ENCODE data around the gene CDHR5.

The CDHR5 gene

GRCh38 chr11:643849-644738, 19.3 kb upstream of the CDHR5 start:
- DNase-seq = no peak

DNA sequence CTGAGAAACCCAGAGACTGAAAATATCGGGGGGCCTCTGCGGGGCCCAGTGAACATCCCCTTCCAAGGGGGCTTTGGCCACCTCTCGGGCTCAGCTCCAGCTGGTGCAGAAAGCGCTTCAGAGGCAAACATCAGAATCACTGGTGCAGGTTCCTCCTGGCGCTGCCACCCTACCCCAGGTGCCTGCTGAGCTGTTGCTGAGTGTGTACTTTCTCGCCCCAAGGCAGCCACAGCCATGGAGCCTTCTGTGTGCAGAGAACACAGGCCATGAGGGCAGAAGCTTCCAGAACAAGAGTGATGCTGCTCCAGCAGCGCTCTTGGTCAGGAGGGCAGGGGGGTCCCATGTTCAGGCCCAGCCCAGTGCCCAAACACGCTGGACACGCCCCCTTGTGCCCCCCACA, 18.6 kb upstream of the CDHR5 start:
- no peak for DNase-seq

- DNase-seq = no peak
These were observed 17.1 kb upstream of the CDHR5 start for GRCh38 chr11:641806-642370.

- DNase-seq = no peak
These were observed 15.4 kb upstream of the CDHR5 start for GRCh38 chr11:640021-640706.

DNA sequence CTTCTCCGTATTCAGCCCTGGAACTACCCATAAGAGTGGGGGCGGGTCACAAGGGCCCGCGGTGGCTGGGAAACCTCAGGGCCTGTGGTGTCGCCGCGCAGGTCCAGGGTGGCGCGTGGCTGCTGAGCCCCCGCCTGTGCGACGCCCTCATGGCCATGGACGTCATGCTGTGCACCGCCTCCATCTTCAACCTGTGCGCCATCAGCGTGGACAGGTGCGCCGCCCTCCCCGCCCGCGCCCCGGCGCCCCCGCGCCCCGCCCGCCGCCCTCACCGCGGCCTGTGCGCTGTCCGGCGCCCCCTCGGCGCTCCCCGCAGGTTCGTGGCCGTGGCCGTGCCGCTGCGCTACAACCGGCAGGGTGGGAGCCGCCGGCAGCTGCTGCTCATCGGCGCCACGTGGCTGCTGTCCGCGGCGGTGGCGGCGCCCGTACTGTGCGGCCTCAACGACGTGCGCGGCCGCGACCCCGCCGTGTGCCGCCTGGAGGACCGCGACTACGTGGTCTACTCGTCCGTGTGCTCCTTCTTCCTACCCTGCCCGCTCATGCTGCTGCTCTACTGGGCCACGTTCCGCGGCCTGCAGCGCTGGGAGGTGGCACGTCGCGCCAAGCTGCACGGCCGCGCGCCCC, 14.7 kb upstream of the CDHR5 start:
- no peak for DNase-seq

- no peak for DNase-seq
These were observed 14.0 kb upstream of the CDHR5 start for GRCh38 chr11:638631-639331.

GRCh38 chr11:637593-638521, 13.1 kb upstream of the CDHR5 start:
- DNase-seq = no peak

GRCh38 chr11:637333-637592, 12.5 kb upstream of the CDHR5 start:
- no peak for DNase-seq

DNA sequence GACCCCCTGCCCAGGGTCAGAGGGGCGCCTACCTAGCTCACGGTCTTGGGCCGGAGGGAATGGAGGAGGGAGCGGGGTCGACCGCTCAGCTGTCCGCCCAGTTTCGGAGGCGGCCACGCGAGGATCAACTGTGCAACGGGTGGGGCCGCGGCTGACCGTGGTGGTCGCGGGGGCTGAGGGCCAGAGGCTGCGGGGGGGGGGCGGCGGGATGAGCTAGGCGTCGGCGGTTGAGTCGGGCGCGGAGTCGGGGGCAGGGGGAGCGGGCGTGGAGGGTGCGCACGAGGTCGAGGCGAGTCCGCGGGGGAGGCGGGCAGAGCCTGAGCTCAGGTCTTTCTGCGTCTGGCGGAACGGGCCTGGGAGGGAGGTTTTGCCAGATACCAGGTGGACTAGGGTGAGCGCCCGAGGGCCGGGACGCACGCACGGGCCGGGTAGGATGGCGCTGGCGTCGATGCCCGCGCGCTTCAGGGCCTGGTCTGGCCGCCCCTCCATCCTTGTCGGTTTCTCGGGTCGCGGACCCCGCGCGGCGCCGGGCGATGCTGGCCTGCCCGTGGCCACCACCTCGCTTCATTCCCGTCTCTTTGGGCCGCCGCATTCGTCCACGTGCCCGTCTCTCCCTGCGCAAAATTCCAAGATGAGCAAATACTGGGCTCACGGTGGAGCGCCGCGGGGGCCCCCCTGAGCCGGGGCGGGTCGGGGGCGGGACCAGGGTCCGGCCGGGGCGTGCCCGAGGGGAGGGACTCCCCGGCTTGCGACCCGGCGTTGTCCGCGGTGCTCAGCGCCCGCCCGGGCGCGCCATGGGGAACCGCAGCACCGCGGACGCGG, 12.0 kb upstream of the CDHR5 start, which contains the start of gene DRD4:
TSS of gene DRD4 (plus strand) at position 759 of the 822 bp plus-strand sequence. CDS start at position 795, 36 bp downstream.
- DNase-seq = no peak

- DNase-seq = no peak
These were observed 11.3 kb upstream of the CDHR5 start for GRCh38 chr11:635945-636510.

DNA sequence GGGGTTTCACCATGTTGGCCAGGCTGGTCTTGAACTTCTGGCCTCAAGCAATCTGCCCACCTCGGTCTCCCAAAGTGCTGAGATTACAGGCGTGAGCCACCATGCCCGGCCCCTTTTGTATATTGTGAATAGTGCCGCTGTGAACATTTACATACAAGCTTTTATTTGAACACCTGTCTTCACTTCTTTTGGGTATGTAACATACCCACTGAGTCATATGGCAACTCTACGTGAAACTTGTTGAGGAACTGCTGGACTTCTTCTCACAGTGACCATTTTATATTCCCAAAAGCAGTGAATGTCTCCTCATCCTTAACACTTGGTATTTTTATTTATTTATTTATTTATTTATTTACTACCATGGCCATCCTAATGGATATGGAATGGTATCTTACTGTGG, 6.1 kb upstream of the CDHR5 start:
- no peak for DNase-seq

DNA sequence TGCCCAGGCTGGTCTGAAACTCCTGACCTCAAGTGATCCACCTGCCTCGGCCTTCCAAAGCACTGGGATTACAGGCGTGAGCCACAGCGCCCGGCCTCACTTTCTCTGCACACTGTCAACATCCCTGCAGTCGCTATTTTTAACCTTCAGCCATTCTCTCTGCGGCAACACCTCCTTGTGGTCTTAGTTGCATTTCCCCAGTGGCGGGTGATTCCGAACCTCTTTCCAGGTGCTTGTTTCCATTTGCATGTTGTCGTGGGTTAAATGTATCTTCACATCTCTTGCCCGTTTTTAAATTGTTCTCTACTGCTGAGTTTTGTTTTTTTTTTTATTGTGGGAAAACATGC, 4.5 kb upstream of the CDHR5 start:
- DNase-seq = no peak

DNA sequence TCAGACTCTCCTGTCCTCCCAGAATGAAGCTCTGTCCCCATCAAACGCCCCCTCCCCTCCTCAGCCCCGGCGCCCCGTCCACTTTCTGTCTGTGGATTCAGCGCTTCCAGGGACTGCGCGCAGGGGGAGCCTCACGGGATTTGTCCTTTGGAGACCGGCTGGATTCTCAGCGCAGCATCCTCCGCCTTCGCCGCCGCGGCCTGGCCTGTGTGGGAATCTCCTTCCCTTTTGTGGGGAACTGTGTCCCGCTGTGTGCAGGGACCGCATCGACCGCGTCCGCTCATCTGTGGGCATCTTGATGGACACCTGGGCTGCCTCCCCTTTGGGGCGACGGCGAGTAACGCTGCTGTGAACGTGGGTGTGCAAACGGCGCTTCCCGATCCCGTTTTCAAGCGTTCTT, 3.3 kb upstream of the CDHR5 start:
- DNase-seq = no peak

DNA sequence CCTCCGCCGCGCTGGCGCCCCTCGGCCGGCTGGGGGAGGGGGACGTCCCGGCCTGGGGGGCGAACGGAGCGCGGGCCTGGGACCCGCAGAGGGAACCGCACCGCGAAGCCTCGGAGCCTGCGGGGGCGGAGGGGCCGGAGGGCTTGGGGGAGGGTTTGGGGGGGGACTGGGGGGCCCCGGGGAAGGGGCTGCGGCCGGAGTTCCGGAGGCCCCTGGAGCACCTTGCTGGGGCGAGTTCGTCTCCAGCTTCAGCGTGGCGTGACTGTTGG, 2.5 kb upstream of the CDHR5 start:
- DNase-seq = no peak

DNA sequence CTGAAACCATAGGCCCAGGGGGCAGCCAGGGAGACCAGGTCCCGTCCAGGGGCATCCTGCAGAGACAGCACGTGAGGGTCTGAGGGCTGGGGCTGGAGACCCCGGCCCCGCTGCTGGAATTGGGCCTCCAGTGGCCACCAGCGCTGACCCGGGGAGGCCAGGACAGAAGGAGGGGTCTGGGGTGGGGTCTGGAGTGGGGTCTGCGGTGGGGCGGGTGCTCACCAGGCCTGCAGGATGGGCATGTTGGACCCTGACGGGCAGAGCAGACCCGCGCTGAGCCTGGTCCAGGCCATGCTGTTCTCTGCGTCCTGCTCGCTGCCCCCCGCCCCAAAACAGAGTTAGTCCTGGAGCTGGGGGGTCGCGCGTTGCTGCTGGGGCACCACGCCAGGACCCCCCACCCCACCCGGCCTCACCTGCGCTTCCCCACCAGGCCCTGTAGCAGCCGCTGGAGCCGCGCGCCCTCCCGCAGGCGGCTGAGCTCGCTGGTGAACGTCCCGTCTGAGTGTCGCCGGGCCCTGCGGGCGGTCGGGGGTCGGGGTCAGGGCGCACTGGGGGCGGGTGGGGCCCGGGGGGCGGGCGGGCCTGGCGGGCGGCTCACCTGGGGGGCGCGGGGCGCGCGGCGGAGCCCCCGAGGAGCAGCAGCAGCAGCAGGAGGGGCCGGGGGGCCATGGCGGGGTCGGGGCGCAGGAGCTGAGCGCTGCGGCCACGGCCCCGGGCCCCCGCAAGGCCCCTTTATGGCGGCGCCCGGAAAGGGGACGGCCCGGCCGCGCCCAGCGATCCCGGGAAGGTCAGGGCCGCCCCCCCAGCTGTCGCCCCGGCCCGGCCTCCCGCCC, 1.9 kb upstream of the CDHR5 start, which contains the start of gene SCT:
TSS of gene SCT (minus strand) at position 707 of the 833 bp plus-strand sequence. CDS start at position 669, 38 bp downstream.
- no peak for DNase-seq

- DNase-seq = no peak
These were observed 997 bp upstream of the CDHR5 start for GRCh38 chr11:625636-626268.

- DNase-seq = no peak
These were observed 603 bp downstream of the CDHR5 start for GRCh38 chr11:623999-624704.

GRCh38 chr11:623349-623869, 1.3 kb downstream of the CDHR5 start:
- no peak for DNase-seq

GRCh38 chr11:621838-622237, 2.9 kb downstream of the CDHR5 start:
- DNase-seq = no peak
